Stimulated activated CD8-positive, alpha-beta memory T cell treated with anti-CD3 and anti-CD28 coated beads, Interleukin-12 subunit alpha, Interleukin-12 subunit beta, amount 100 ng/mL, for 1 hour (primary cell): ENCODE results near the gene CLDN22.
"Not testable (repeated sequence)": the region's sequence is repeated elsewhere in the genome, so short reads cannot be mapped to it uniquely, and the experiment has no call there.

Experiments
- DNase-seq: peaks from one replicate; pipeline ENCODE4 v3.0.0-alpha.2; 2020; ENCODE audit warnings: low read depth

CLDN22 gene

DNA sequence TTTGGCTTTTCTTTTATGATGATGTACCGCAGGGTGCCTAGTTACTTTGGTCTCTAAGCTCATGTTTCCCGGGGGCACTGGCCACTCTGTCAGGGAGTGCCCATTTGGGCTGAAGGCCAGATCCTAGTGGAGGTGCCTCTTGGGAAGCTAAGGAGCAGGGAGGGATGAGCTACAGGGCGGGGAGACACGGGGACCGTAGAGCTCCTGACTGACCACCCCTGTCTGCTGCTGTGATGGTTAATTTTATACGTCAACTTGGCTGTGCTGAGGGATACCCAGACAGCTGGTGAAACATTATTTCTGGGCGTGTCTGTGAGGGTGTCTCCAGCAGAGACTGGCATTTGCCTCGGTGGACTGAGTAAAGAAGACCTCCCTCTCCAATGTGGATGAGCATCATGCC is 27.1 kb upstream of the CLDN22 start:
- no peak for DNase-seq

DNA sequence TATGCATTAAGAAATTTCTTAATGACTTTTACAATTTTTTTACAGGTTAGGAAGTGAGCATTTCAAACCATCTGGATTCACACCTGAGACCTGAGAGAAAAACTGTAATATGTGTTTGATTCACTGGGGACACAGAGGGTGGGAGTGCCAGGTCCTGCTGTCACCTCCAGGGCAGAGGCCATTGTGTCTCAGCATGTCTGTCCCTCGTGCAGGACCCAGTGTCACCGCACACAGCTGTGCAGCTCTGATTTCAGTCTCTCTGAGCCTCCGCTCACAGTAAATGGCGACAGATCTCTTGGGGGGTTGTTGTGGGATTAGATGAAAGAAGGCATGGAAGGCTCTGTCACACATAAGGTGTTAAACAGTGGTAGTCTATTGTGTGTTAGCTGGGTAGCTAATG is 25.2 kb upstream of the CLDN22 start:
- DNase-seq, result no peak

DNA sequence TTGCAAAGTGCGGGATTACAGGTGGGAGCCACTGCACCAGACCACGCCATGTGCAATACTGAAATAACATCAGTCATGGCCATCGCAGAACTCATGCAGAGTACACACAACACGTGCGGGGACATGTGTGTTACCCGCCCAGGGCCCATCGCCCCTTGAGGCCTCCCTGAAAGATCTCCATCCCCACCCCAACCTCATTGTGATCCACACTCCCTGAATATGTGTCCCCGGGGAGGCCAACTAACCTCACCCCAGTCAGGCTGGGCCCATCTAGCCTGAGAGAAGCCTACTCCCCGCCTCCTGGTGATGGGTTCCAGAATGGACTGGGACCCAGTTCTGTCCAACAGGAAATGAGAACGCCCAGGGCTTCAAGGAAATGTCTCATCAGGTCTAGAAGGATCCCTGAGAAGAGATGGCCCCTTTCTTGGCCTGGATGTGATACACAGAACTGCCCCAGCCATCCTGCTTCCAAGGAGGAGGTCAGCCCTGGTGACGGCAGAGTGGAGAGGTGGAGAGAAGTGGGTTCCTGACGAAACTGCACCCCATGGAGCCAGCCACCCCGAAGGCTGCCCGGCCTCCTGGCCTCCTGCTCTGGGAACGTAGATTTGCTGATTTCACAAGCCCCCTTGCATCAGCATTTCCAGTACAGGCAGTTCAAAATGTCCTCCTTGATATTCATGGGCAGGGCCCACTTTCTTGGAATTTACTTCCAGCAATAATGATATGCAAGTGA is 24.6 kb upstream of the CLDN22 start:
- DNase-seq, result no peak

DNA sequence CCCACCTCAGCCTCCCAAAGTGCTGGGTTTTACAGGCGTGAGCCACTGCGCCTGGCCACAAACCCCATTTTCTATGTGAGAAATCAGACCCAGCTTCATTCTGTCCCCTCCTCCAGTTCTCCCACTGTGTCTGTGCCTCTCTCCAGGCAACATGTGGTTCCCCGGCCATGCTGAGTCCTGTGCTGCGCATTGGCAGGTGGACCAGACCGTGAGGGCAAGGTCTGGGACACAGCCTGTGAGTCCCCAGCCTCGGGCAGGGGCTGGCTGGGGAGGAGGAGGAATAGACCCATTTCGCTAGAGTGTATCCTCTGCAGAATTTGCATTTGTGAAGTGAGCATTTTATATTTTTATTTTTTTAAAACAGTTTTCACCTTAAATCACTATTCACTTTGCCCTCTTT is 23.7 kb upstream of the CLDN22 start:
- no peak for DNase-seq

DNA sequence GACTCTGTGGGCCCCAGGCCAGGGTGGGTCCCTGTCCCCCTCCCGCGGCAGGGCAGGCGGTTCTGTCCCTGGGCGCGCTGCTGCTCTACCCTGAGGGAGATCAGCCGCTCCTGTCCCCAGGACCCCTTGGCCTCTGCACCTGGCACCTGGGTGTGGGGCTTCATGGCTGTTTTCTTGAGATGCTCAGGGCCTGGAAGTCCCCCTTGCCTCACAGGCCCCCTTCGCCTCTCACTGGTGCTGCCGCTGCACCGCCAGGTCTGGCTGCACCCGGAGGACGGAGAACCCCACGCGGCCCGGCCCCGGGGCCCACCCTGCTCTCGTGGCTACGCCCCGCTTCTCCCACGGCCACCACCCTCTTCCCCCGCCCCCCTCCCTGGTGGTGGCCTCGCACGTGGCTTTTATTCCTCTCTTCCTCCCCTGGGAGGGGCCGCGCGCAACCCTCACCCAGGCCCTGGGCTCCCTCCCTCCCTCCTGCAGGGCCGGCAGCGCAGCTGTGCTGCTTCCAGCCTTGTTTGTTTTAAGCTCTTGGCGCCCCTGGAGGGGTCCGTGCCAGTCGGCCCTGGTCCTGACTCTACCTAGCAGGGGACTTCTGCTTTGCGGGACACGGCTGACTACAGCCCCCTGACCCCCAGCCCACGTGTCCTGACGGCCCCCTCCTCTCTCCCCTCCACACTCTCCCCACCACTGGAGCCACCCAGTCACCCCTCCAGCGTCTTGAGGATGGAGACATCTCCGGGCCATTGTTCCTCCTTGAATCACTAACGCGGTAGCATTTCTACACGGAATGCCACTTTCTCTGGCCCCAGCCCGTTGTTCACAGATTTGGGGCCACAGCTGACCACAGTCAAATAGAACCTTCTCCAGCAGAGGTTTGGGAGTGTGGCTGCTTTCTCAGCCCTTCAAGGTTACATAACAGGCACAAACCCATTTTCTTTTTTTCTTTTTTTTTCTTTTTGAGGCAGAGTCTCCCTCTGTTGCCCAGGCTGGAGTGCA is 22.8 kb upstream of the CLDN22 start:
- DNase-seq, result no peak

DNA sequence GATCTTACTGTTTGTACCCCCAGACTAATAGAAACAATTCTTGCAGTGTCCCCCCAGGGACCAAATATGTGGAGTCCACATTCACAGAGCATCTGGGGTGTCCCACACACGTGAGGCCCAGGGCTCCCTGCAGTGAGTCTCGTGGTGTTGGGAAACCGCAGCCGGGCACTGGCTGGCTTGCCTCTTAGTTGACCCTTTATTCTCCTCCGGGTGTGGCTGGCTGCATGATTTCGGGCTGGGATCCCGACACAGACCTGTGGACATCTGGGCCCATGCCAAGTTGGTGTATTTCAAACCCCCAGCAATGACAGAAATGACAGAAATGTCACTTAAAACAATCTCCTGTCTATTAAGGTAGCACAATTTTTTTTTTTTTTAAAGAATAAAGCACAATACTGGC is 17.8 kb upstream of the CLDN22 start:
- no peak for DNase-seq

GRCh38 chr4:183337349-183337748 is 17.3 kb upstream of the CLDN22 start:
- no peak for DNase-seq

- DNase-seq, result no peak
These were observed 15.4 kb upstream of the CLDN22 start for GRCh38 chr4:183335369-183335940.

DNA sequence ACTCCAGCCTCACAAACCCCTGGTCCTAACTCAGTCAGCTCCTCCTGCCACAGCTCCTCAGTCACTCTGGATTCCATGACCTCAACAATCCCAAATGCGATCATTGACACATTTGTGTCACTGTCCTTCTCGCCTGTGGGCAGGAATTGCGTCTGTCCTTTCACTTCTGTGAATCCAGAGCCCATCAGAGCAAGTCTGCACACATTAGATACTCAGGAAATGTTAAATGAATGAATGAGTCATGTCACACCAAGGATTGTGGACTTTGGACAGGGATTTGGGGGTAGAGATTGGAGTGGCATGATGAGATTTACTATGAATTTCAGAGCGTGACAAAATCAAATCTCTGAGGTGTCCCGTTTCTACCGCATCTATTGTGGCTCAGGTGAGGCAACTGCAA is 13.9 kb upstream of the CLDN22 start:
- DNase-seq, result no peak

GRCh38 chr4:183333202-183333601 is 13.1 kb upstream of the CLDN22 start:
- DNase-seq, result no peak

- no peak for DNase-seq
These were observed 12.4 kb upstream of the CLDN22 start for GRCh38 chr4:183332447-183332846.

DNA sequence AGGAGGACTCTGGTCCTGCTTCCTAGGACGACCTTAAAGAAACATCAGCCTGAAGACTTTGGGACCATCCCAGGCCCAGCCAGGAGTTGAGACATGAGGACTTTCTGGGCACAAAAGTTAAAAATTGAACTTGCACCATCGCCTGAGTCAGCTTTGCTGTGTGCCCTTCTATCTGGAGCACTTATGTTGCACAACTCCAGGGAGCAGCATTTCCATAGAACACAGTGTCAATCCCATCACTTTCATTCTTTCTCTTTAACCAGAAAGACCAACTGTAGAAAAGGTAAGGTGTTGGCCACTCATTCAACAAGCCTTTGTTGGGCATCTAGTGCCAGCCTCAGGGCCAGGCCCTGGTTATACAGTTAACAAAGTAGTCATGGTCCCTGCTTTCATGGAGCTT is 10.8 kb upstream of the CLDN22 start:
- DNase-seq, result no peak

DNA sequence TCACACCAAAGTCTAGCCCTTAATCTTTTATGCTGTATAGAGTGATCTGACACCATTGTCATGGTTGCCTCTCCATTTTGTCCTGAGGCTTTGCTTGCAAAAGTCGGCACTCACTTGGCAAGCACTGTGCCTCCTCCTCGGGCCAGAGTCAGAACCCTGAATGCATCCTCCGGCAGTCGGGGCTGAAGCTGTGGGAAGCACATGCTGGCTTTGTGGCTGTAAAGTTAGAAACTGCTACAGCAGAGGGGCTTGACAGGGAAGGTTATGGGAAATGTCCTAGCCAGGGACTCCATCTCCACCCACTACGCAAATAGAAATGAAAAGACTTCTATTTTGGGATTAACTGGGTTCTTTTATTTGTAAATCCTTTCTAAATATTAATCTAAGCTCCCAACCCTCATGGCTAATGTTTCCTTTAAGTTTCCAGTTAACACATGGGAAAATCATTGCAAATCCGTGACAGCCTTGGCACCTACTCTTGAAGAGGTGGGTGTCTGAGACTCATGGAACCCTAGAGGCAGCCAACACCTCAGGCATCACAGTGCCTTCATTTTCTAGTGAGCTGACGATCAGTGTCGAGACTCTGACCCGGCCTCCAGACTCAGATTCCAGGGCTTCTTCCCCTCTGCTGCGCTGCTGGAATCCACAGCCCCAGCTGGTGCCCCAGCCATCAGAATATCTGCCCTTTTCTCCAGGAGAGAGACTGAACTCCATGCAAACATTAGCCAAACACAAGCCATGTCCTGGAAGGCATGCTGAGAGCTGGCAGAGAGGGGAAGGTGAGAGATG is 10.1 kb upstream of the CLDN22 start:
- no peak for DNase-seq

DNA sequence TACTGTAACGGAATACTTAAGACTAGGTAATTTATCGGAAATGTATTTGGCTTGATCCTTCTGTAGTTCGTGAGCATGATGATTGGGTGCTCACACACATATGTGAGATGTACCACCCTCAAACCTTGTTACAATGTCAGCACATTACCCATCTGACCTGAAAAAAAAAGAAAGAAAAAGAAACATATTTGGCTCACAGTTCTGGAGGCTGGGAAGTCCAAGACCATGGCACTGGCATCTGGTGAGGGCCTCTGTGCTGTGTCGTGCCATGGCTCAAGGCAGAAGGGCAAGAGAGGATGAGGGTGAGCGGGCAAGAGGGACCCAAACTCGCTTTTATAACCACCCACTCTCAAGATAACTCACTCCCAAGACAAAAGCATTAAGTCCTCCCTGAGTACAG is 9.2 kb upstream of the CLDN22 start:
- no peak for DNase-seq

- no peak for DNase-seq
These were observed 8.8 kb upstream of the CLDN22 start for GRCh38 chr4:183328832-183329231.

DNA sequence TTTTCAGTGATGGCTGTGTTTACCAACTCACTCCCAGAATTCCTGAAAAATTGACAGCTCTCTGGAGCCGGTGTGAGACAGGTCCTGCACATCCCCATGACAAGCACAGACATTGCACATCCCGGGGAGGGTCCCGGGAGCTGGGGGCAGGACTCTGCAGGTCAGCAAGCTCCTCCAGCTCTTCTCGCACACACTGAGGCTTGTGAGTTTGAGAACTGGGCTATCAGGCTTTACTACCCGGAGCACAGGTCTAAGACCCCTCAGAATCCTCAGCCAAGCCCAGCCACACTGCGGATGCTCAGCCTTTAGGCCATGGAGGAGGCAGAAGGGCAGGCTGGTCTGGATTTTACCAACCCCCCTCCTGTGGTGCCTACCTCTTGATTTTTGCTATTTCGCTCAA is 7.8 kb upstream of the CLDN22 start:
- DNase-seq, result no peak

DNA sequence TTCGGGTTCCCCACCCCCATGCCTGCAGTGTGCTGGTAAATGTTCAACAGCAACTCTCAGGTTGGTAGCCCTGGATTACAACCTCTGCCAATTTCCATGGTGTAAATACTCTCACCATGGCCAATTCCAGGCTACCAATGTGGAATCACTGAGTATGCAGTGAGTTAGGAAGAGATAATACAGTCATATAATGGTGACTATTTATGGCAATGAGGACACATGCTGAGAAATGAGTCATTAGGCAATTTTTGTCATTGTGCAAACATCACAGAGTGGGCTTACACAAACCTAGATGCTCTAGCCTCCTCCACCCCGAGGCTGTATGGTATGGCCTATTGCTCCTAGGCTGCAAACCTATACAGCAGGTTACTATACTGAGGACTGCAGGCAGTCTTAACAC is 6.8 kb upstream of the CLDN22 start:
- DNase-seq, result no peak

GRCh38 chr4:183326387-183326786 is 6.3 kb upstream of the CLDN22 start:
- DNase-seq, result not testable (repeated sequence)

GRCh38 chr4:183324619-183325018 is 4.5 kb upstream of the CLDN22 start:
- no peak for DNase-seq

GRCh38 chr4:183324056-183324455 is 4.0 kb upstream of the CLDN22 start:
- DNase-seq, result not testable (repeated sequence)

GRCh38 chr4:183323295-183323694 is 3.2 kb upstream of the CLDN22 start:
- no peak for DNase-seq

GRCh38 chr4:183322326-183322725 is 2.2 kb upstream of the CLDN22 start, which contains the start of gene CLDN24:
CLDN24 (minus strand) TSS chr4:183322426; CDS start chr4:183322426, 0 bp downstream.
- no peak for DNase-seq
